IPS-18a (cell line): ENCODE results near the gene PRKAA1.
A peak's percentile ranks its signal among the peaks of the same experiment; 100 is the strongest.
"Not testable (repeated sequence)": the region's sequence is repeated elsewhere in the genome, so short reads cannot be mapped to it uniquely, and the experiment has no call there.

Source experiments
- H3K27ac ChIP-seq: one replicate; pipeline ENCODE4 v1.5.1; 2013; ENCODE audit warnings: low read length
- H3K27me3 ChIP-seq: one replicate; pipeline ENCODE4 v1.6.1; 2013; ENCODE audit warnings: mild to moderate bottlenecking, low read length; ENCODE audit not compliant: control insufficient read depth, insufficient read depth
- H3K36me3 ChIP-seq: one replicate; pipeline ENCODE4 v1.6.1; 2013; ENCODE audit warnings: low read depth, low read length; ENCODE audit not compliant: control insufficient read depth
- H3K4me1 ChIP-seq: one replicate; pipeline ENCODE4 v1.6.1; 2013; ENCODE audit warnings: low read depth, low read length; ENCODE audit not compliant: control insufficient read depth
- H3K4me3 ChIP-seq: one replicate; pipeline ENCODE4 v1.5.1; 2013; ENCODE audit warnings: low read length
- H3K9ac ChIP-seq: one replicate; pipeline ENCODE4 v1.6.1; 2013; ENCODE audit warnings: mild to moderate bottlenecking, low read length, moderate library complexity
- H3K9me3 ChIP-seq: one replicate; pipeline ENCODE4 v1.6.1; 2013; ENCODE audit warnings: low read depth, low read length; ENCODE audit not compliant: control insufficient read depth

The PRKAA1 gene

GRCh38 chr5:40813698-40814281 lies 15.6 kb upstream of the PRKAA1 start:
- Histone ChIP-seq H3K4me1 (peaks cover 4% of the 10 kb centered on the region), H3K27me3 (no peaks in the 10 kb centered on the region), H3K36me3 (no peaks in the 10 kb centered on the region), H3K9ac (no peak overlapping the region), H3K4me3 (no peak overlapping the region), H3K9me3 (no peaks in the 10 kb centered on the region), H3K27ac (no peak overlapping the region)

- Histone ChIP-seq H3K9me3 (no peaks in the 10 kb centered on the region), H3K4me1 (peaks cover 4% of the 10 kb centered on the region), H3K27ac (no peak overlapping the region), H3K4me3 (no peak overlapping the region), H3K27me3 (no peaks in the 10 kb centered on the region), H3K9ac (no peak overlapping the region), H3K36me3 (no peaks in the 10 kb centered on the region)
Measured at GRCh38 chr5:40812125-40812524, 14.0 kb upstream of the PRKAA1 start.

- no peak overlapping the region for H3K27ac ChIP-seq
Measured at GRCh38 chr5:40801771-40802562, 3.8 kb upstream of the PRKAA1 start.

GRCh38 chr5:40799258-40799657 lies 1.1 kb upstream of the PRKAA1 start:
- no peaks in the 10 kb centered on the region for H3K36me3 ChIP-seq
- H3K27ac ChIP-seq = no peak overlapping the region
- H3K27me3 ChIP-seq = no peaks in the 10 kb centered on the region
- H3K4me1 ChIP-seq = peaks cover 27% of the 10 kb centered on the region
- H3K4me3 ChIP-seq = peak overlapping the region; percentile 96
- peak overlapping the region; percentile 94 for H3K9ac ChIP-seq
- H3K9me3 ChIP-seq = no peaks in the 10 kb centered on the region

More at GRCh38 chr5:40801771-40802562, 3.8 kb upstream of the PRKAA1 start:
- peaks cover 19% of the 10 kb centered on the region for H3K4me1 ChIP-seq
- H3K27me3 ChIP-seq = no peaks in the 10 kb centered on the region
- H3K36me3 ChIP-seq = no peaks in the 10 kb centered on the region
- H3K4me3 ChIP-seq = no peak overlapping the region
- H3K9me3 ChIP-seq = no peaks in the 10 kb centered on the region
- no peak overlapping the region for H3K9ac ChIP-seq

- H3K36me3 ChIP-seq = no peaks in the 10 kb centered on the region
- no peaks in the 10 kb centered on the region for H3K9me3 ChIP-seq
- no peaks in the 10 kb centered on the region for H3K27me3 ChIP-seq
- H3K9ac ChIP-seq = peak overlapping the region; percentile 94
- peaks cover 27% of the 10 kb centered on the region for H3K4me1 ChIP-seq
- peak overlapping the region; percentile 85 for H3K27ac ChIP-seq
- peak overlapping the region; percentile 96 for H3K4me3 ChIP-seq
Measured at GRCh38 chr5:40798801-40799210, 632 bp upstream of the PRKAA1 start.

- no peaks in the 10 kb centered on the region for H3K9me3 ChIP-seq
- no peaks in the 10 kb centered on the region for H3K36me3 ChIP-seq
- peak overlapping the region; percentile 99 for H3K4me3 ChIP-seq
- H3K27me3 ChIP-seq = no peaks in the 10 kb centered on the region
- peaks cover 27% of the 10 kb centered on the region for H3K4me1 ChIP-seq
- peak overlapping the region; percentile 83 for H3K9ac ChIP-seq
- peak overlapping the region; percentile 88 for H3K27ac ChIP-seq
Measured at GRCh38 chr5:40797273-40798011, 732 bp downstream of the PRKAA1 start.

- Histone ChIP-seq H3K9ac (peak overlapping the region; percentile 83), H3K27ac (no peak overlapping the region)
Measured at GRCh38 chr5:40796487-40796889, 1.7 kb downstream of the PRKAA1 start.

GRCh38 chr5:40794877-40795276 lies 3.3 kb downstream of the PRKAA1 start:
- not testable (repeated sequence) for H3K4me3 ChIP-seq, H3K9ac ChIP-seq, H3K36me3 ChIP-seq, H3K9me3 ChIP-seq, H3K27ac ChIP-seq, H3K27me3 ChIP-seq
- H3K4me1 ChIP-seq = peaks cover 21% of the 10 kb centered on the region

More at GRCh38 chr5:40796487-40796889, 1.7 kb downstream of the PRKAA1 start:
- Histone ChIP-seq H3K27me3 (no peaks in the 10 kb centered on the region), H3K4me3 (peak overlapping the region; percentile 99), H3K4me1 (peaks cover 21% of the 10 kb centered on the region), H3K9me3 (no peaks in the 10 kb centered on the region), H3K36me3 (no peaks in the 10 kb centered on the region)

GRCh38 chr5:40794340-40794739 lies 3.8 kb downstream of the PRKAA1 start:
- not testable (repeated sequence) for H3K9ac ChIP-seq, H3K27me3 ChIP-seq, H3K27ac ChIP-seq, H3K4me3 ChIP-seq, H3K9me3 ChIP-seq, H3K36me3 ChIP-seq
- peaks cover 17% of the 10 kb centered on the region for H3K4me1 ChIP-seq

GRCh38 chr5:40792691-40793090 lies 5.5 kb downstream of the PRKAA1 start:
- not testable (repeated sequence) for H3K9me3 ChIP-seq, H3K36me3 ChIP-seq, H3K27ac ChIP-seq, H3K4me1 ChIP-seq, H3K27me3 ChIP-seq, H3K4me3 ChIP-seq, H3K9ac ChIP-seq

- Histone ChIP-seq H3K9me3 (no peaks in the 10 kb centered on the region), H3K27me3 (no peaks in the 10 kb centered on the region), H3K4me3 (no peak overlapping the region), H3K27ac (no peak overlapping the region), H3K36me3 (no peaks in the 10 kb centered on the region), H3K9ac (no peak overlapping the region), H3K4me1 (peaks cover 5% of the 10 kb centered on the region)
Measured at GRCh38 chr5:40791715-40792139, 6.4 kb downstream of the PRKAA1 start.
